ENCODE measurements around the gene PLAC1.

PLAC1 gene, protein sequence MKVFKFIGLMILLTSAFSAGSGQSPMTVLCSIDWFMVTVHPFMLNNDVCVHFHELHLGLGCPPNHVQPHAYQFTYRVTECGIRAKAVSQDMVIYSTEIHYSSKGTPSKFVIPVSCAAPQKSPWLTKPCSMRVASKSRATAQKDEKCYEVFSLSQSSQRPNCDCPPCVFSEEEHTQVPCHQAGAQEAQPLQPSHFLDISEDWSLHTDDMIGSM

DNA sequence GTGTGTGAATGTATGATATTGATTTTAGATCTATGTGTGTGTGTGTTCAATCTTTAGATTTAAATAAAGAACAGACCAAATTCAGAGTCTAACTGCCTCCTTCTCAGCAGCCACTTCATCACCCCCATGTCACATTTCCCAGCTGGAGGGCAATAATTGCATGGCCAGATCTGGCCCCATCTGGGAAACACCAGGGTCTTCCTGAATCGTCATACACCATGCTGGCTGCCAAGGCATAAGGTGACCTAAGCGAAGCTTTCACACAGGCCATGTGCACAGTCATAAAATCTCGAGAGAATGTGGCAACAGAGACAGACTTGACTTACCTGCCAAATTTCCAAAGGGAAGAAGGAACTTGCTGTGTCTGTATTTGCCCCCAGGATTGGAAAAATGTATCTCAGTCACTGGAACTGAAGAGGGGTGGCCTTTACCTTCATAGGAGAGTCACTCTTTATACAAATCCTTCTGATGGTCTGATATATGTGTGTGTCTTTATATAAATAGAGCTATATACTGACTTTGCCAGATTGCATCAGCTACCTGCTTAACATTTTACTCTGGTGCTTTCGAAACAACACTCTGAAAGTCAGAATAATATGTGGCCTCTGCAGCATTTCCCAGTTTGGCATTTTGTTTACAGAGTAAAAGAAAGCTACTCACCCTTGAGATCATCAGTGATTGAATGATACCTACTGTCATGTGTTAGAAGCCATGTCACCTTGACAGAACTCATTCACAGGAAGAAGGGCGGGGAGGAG lies at the start of gene PLAC1:
Gene PLAC1, minus strand, starts transcription at position 470 of the 758 bp plus-strand sequence. CDS start 91,789 bp downstream, outside the sequence.
- TF ChIP-seq, protein P1, sequence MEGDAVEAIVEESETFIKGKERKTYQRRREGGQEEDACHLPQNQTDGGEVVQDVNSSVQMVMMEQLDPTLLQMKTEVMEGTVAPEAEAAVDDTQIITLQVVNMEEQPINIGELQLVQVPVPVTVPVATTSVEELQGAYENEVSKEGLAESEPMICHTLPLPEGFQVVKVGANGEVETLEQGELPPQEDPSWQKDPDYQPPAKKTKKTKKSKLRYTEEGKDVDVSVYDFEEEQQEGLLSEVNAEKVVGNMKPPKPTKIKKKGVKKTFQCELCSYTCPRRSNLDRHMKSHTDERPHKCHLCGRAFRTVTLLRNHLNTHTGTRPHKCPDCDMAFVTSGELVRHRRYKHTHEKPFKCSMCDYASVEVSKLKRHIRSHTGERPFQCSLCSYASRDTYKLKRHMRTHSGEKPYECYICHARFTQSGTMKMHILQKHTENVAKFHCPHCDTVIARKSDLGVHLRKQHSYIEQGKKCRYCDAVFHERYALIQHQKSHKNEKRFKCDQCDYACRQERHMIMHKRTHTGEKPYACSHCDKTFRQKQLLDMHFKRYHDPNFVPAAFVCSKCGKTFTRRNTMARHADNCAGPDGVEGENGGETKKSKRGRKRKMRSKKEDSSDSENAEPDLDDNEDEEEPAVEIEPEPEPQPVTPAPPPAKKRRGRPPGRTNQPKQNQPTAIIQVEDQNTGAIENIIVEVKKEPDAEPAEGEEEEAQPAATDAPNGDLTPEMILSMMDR (conservative IDR thresholded peaks at IDR 0.05; ENCODE audit: low read depth, low read length): no peak
- no peak for DNase-seq (ENCODE audit: low read depth)
- H3K4me3 ChIP-seq (ENCODE audit: low read length): no peak within 1 kb of the TSS

DNA sequence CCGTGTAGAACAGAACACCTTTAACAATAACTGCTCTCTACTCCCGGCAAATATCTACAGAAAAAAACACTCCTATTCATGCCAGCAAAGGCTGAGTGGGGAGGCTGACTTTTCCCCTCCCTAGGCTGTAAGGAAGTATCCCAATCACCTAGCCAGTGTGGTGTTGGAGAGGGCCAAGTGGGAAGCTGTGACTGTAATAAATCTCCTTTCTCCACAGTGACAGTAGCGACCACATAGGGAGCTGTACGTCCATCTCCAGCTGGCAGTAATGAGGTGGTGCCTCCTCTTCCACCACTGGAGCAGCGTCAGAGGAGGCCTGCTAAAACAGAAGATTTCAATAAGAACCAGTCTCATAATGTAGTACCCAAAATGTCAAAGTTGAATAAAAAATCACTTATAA lies 47.9 kb upstream of the PLAC1 start:
- TF ChIP-seq, protein P1 (conservative IDR thresholded peaks at IDR 0.05; ENCODE audit: low read depth, low read length): no peak
- no peak for DNase-seq (ENCODE audit: low read depth)
- H3K4me3 ChIP-seq (ENCODE audit: low read length): no peak overlapping the region

DNA sequence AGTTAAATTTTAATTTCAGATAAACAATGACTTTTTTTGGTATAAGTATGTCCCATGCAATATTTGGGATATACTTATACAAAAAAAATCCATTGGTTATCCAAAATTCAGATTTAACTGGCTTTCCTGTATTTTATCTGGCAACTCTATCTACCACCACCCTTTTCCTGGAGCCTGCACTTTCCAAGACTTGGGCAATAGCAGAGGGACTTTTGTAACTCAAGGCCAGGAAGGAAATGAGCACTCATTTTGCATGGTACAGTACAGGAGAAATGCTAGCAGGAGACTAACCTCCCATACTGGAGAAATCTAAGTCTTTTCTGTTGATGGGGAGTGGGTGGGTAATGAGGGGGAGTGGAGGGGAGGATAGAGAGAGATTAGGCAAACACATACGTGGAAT lies 37.7 kb upstream of the PLAC1 start:
- TF ChIP-seq, protein P1 (conservative IDR thresholded peaks at IDR 0.05; ENCODE audit: low read depth, low read length): no peak
- DNase-seq (ENCODE audit: low read depth): no peak
- no peak overlapping the region for H3K4me3 ChIP-seq (ENCODE audit: low read length)

DNA sequence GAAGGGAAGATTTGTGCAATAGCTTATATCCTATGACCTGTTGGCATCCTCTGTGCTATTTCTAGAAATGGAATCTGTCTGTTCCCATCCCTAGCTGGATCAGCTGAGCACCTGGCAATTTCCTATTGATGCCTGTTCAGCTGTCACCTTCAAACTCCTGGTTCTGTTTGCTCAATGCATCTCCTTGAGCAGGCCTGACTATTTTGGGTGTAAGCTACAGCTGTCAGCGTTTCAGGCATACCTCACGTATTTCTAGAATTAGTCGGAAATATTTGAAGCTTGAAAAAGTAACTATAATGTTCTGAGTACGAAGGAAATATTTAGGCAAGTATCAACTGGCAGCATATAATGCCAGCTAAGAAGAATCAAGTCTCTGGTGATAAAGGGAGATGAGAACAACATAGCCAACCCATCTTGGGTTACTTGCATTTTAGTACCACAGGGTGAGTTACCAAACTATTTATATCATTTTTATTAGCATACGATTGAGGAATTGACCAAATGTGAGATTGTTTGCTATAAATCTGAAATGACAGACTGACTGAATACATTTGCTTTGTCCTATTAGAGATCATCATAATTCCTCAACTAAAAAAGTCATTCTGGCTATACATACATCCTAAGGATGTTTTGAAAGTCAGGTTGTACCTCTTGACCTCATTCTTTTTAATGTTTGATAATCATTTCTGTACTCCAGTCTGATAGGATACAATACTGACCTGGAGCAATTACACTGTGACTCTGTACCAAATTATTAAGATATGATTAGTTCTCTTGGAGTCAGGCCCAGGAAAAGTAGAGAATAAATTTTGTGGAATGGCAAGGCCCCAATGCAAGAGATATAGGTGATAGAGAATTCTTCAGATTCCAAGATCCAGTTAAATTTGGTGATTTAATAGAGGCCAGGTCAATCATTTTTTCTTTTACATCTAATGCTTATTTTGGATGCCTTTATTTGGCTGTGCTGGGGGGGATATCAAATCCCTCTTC lies 36.4 kb upstream of the PLAC1 start:
- DNase-seq (ENCODE audit: low read depth): no peak
- TF ChIP-seq, protein P1 (conservative IDR thresholded peaks at IDR 0.05; ENCODE audit: low read depth, low read length): no peak

DNA sequence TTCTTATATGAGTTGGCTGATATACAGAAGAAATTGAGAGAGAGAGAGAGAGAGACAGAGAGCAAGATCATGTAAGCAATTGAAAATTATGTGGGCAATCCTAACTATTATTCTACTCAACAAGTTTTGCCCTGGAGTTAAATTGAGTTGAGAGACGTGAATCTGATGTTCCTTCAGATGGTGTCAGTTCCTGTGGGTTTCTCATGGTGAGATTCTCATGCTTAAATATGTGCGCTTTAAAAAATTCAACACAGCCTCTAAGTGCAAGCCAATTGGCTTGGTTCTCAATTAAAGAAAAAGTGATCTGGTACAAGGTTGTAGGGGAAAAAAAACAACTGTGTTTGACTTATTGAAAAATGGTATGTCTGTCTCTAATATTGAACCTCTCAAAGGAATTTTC lies 35.4 kb upstream of the PLAC1 start:
- no peak for DNase-seq (ENCODE audit: low read depth)
- TF ChIP-seq, protein P1 (conservative IDR thresholded peaks at IDR 0.05; ENCODE audit: low read depth, low read length): no peak
- no peak overlapping the region for H3K4me3 ChIP-seq (ENCODE audit: low read length)

More for the DNA sequence above, 36.4 kb upstream of the PLAC1 start:
- H3K4me3 ChIP-seq (ENCODE audit: low read length): no peak overlapping the region

DNA sequence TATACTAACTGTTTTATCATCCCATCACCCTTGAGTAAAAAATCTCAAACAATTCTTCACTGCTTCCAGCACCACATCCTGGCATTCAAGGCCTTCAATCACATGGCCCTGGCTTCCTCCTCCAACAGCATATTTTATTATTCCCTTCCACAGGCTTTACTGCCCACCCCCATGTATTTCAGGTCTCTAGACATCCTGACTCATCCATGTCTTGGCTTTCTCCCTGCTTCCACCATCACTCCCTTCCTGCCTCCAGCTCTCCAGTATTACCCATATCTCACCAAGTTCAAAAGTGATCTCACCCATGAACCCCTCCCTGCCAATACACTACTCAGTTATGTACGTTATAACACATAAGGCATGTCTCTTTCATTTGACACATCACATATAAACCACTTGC lies 34.7 kb upstream of the PLAC1 start:
- no peak overlapping the region for H3K4me3 ChIP-seq (ENCODE audit: low read length)
- TF ChIP-seq, protein P1 (conservative IDR thresholded peaks at IDR 0.05; ENCODE audit: low read depth, low read length): no peak
- no peak for DNase-seq (ENCODE audit: low read depth)
